Activated CD8-positive, alpha-beta T cell treated with anti-CD3 and anti-CD28 coated beads for 36 hours (primary cell): ENCODE measurements around the gene KRT73. TPM values are rescaled to one million over a fixed set of nuclear protein-coding genes. Genes with fewer than 3 reads are reported as not detected.

Experiments
- ATAC-seq: fragments of 200-7000 bp; cut with Tn5 transposase; one replicate; pipeline ENCODE4 v1.10.0; 2021; ENCODE audit warnings: mild to moderate bottlenecking, moderate library complexity
- CTCF ChIA-PET: fragments of 350-600 bp; sonication (Branson Sonifier 250); formaldehyde crosslinking; loops from one replicate; lab custom pipeline; 2021; ENCODE audit warnings: antibody characterized with exemption; lab: Charles Lee
- POLR2A ChIA-PET: fragments of 350-600 bp; sonication (Branson Sonifier 250); formaldehyde crosslinking; loops from one replicate; lab custom pipeline; 2021; ENCODE audit warnings: antibody characterized with exemption; lab: Charles Lee
- DNase-seq: peaks from one replicate; pipeline ENCODE4 v3.0.0-alpha.2; 2020
- H3K27ac Mint-ChIP-seq: one replicate; pipeline ENCODE4 v1.8.0; 2021; ENCODE audit warnings: mild to moderate bottlenecking, mixed read lengths
- H3K27me3 Mint-ChIP-seq: one replicate; pipeline ENCODE4 v1.8.0; 2021; ENCODE audit warnings: mixed read lengths
- H3K36me3 Mint-ChIP-seq: one replicate; pipeline ENCODE4 v1.8.0; 2021; ENCODE audit warnings: low read depth, mixed read lengths
- H3K4me1 Mint-ChIP-seq: one replicate; pipeline ENCODE4 v1.8.0; 2021; ENCODE audit warnings: low read depth, mixed read lengths
- H3K4me3 Mint-ChIP-seq: one replicate; pipeline ENCODE4 v1.8.0; 2021; ENCODE audit warnings: mild to moderate bottlenecking, moderate library complexity, mixed read lengths
- H3K9me3 Mint-ChIP-seq: one replicate; pipeline ENCODE4 v1.8.0; 2021; ENCODE audit warnings: mixed read lengths
- intact Hi-C: fragments of 100-400 bp; cut with micrococcal nuclease; formaldehyde crosslinking; loops from one replicate; pipeline ENCODE4 v1.10.0; 2022
- total RNA-seq, 2 experiments: library from RNA; stranded (reverse); gene quantifications; one replicate each; pipeline ENCODE4 v1.2.3, GENCODE V29; 2021
- TF ChIP-seq, protein P1 (sequence below): fragments of 200-600 bp; IDR thresholded peaks from one replicate; pipeline ENCODE4 v1.8.0; 2022; ENCODE audit warnings: antibody characterized with exemption, mild to moderate bottlenecking

Gene KRT73
- total RNA-seq, 2 experiments from 2014 or later, result 0.20 TPM; not detected in 1

DNA sequence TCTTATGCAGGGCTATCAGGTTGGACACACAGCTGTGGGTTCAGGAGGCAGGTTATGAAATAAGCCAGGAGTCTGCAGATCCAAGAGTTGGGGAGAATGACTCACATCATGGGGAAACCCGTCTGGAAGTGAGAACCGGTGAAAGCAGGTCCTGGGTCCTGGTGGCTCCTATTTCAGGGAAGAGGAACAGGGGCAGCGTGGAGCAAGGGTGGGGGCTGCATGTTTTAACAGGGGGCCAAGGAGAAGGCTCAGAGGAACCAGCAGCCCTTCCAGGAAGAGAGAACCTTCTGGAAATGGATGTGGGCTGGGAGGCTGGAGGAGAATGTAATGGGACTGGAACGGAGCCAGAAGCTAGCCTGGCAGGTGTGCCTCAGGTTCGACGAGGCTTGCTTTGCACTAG lies 36.9 kb downstream of the KRT73 start:
- Mint-ChIP-seq H3K4me3 (no peak overlapping the region), H3K4me1 (peaks cover 25% of the 10 kb centered on the region), H3K36me3 (no peaks in the 10 kb centered on the region), H3K27me3 (no peaks in the 10 kb centered on the region), H3K9me3 (no peaks in the 10 kb centered on the region), H3K27ac (no peak overlapping the region)
- DNase-seq, result no peak
- ChIA-PET POLR2A (no interaction called here), CTCF (interaction anchor here (1.0 to 17.8 kb wide), 13 partner anchors 8 to 399 kb away, joined by 3 to 325 read pairs (median 3); partner anchors contain the start of gene KRT74)
- intact Hi-C loops, result no loop called here
- TF ChIP-seq, protein P1, sequence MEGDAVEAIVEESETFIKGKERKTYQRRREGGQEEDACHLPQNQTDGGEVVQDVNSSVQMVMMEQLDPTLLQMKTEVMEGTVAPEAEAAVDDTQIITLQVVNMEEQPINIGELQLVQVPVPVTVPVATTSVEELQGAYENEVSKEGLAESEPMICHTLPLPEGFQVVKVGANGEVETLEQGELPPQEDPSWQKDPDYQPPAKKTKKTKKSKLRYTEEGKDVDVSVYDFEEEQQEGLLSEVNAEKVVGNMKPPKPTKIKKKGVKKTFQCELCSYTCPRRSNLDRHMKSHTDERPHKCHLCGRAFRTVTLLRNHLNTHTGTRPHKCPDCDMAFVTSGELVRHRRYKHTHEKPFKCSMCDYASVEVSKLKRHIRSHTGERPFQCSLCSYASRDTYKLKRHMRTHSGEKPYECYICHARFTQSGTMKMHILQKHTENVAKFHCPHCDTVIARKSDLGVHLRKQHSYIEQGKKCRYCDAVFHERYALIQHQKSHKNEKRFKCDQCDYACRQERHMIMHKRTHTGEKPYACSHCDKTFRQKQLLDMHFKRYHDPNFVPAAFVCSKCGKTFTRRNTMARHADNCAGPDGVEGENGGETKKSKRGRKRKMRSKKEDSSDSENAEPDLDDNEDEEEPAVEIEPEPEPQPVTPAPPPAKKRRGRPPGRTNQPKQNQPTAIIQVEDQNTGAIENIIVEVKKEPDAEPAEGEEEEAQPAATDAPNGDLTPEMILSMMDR, result no peak
- no peak for ATAC-seq

DNA sequence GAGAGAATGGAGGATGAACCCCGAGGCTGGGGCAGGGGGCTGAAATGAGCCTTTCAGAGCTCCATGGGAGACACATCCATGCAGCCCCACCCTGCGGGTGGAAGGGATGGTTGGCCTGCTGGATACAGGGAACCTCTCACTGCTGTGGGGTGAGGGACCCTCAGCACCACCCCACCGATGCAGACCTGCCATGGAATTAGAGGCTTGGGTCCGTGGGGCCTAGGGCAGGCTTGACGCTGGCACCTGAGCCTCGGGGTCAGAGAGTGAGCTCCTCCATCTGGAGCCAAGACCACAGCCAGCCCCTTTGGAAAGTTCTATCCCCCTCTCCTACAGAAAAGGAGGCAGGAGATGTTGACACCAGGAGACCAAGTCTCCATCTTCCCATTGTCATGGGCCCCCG lies 37.3 kb downstream of the KRT73 start:
- no peaks in the 10 kb centered on the region for H3K9me3 Mint-ChIP-seq
- no peaks in the 10 kb centered on the region for H3K36me3 Mint-ChIP-seq
- H3K27me3 Mint-ChIP-seq, result no peaks in the 10 kb centered on the region
- peaks cover 21% of the 10 kb centered on the region for H3K4me1 Mint-ChIP-seq
- TF ChIP-seq, protein P1, result no peak
- H3K4me3 Mint-ChIP-seq, result no peak overlapping the region
- no peak overlapping the region for H3K27ac Mint-ChIP-seq
- DNase-seq, result no peak
- POLR2A ChIA-PET, result no interaction called here
- ATAC-seq, result no peak
- CTCF ChIA-PET, result interaction anchor here (1.2 to 17.8 kb wide), 7 partner anchors 7 to 400 kb away, joined by 3 to 325 read pairs (median 4); partner anchors contain the start of gene KRT74
- intact Hi-C loops, result no loop called here

DNA sequence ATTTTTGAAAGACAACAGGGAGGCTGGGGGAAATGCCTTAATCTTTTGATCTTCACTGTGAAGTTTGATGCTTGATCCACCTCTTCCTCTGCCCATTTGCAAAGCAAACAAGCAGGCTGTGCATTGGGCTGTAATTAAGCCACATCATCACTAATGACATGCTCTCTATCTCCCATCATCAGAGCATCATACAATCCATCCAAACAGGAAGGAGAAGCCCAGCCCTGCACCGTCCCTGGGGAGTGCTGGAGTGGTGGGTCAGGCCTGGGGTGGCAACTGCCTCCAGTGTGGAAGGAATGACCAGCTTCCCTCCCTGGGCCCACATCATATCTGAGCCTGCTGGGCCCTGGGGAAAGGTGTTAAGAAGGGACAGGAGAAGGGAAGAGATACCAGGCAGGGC lies 37.9 kb downstream of the KRT73 start:
- Mint-ChIP-seq H3K36me3 (no peaks in the 10 kb centered on the region), H3K4me1 (peaks cover 17% of the 10 kb centered on the region), H3K27me3 (no peaks in the 10 kb centered on the region), H3K4me3 (no peak overlapping the region), H3K9me3 (no peaks in the 10 kb centered on the region), H3K27ac (no peak overlapping the region)
- intact Hi-C loops, result no loop called here
- CTCF ChIA-PET, result interaction anchor here (1.2 to 17.8 kb wide), 6 partner anchors 12 to 400 kb away, joined by 3 to 325 read pairs (median 4); no protein-coding TSS in a partner anchor
- TF ChIP-seq, protein P1, result no peak
- POLR2A ChIA-PET, result no interaction called here
- ATAC-seq (no peak), DNase-seq (no peak)

DNA sequence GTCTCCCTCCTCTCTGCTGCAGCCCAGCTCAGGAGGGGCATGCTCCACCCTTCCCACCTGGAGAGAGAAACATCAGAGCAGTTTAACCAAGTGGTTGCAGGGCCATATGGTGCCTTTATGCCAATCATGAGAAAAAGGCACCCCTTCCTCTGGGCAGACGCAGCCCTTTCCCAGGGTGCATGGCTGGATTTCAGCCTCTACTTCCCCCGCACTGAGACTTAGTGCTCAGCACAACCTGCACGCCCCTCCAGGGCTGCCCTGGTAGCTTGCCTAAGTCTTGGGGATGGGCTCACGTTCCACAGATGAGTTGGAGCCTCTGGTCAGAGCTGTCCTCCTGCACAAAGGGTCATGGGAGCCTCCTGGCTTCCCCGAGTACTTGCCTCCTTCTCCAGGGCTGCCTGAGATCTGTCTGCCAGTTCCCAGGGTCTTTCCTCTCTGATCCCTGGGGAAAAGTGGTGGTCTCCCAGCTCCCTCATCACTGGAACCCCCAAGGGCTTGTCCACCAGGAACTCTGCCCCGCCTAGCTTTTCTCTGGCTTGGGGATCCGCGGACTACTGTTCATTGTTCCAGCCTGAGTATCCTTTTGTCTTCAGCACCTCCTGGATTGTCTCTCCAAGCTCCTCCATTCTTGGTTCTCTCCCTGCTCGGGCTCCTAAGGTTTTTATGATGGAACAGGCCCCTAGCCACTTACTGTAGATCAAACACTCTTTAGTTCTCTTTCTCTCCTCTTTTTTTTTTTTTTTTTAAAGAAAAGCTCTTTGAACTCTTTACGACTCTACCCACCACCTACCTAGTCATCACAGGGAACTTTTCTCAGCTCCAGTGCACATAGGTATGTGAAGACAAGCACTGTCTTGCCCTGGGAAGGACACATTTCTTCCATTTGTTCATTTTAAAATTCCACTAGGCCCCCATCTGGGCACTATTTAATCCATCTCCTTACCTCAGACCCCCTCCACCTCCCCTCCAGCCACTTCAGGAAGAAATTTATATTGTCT lies 38.6 kb downstream of the KRT73 start:
- Mint-ChIP-seq H3K36me3 (no peaks in the 10 kb centered on the region), H3K27ac (no peak overlapping the region), H3K27me3 (no peaks in the 10 kb centered on the region), H3K4me1 (peaks cover 9% of the 10 kb centered on the region), H3K9me3 (no peaks in the 10 kb centered on the region), H3K4me3 (no peak overlapping the region)
- ATAC-seq (no peak), DNase-seq (no peak)
- TF ChIP-seq, protein P1, result no peak
- intact Hi-C loops, result no loop called here
- CTCF ChIA-PET, result interaction anchor here (1.2 to 17.8 kb wide), 2 partner anchors 297 to 401 kb away, joined by 4 to 325 read pairs; no protein-coding TSS in a partner anchor
- POLR2A ChIA-PET, result no interaction called here

DNA sequence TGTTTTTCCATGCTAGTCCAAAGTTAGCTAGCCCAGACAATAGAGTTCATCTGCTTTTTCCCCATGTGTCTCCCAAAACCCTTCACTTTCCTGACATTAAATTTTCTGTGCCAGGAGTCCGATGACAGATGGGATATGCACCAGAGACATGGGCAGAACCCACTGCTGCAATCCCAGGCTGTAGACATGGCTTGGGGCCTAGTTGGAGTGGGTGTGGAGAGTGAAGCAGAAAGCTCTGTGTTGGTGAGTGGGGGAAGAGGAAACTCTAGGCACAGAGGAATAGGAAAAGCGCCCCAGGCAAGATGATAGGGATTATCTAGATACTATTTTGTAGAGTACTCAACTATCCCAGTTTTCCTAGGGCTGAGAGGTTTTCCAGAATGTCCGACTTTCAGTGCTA lies 39.9 kb downstream of the KRT73 start:
- H3K27me3 Mint-ChIP-seq, result no peaks in the 10 kb centered on the region
- ATAC-seq, result no peak
- CTCF ChIA-PET, result interaction anchor here (1.5 to 17.8 kb wide), 2 partner anchors 298 to 306 kb away, joined by 4 to 325 read pairs; no protein-coding TSS in a partner anchor
- no peak overlapping the region for H3K27ac Mint-ChIP-seq
- TF ChIP-seq, protein P1, result no peak
- no peak for DNase-seq
- intact Hi-C loops, result no loop called here
- H3K9me3 Mint-ChIP-seq, result no peaks in the 10 kb centered on the region
- peaks cover 7% of the 10 kb centered on the region for H3K4me1 Mint-ChIP-seq
- H3K4me3 Mint-ChIP-seq, result no peak overlapping the region
- no peaks in the 10 kb centered on the region for H3K36me3 Mint-ChIP-seq
- POLR2A ChIA-PET, result no interaction called here
